Stimulated activated CD4-positive, alpha-beta T cell treated with anti-CD3 and anti-CD28 coated beads, Interleukin-4, amount 100 ng/mL, for 24 hours (primary cell): Measurements from ENCODE around the gene DDIT4.
A peak's percentile ranks its signal among the peaks of the same experiment; 100 is the strongest.

Source experiments
- DNase-seq: peaks from one replicate; pipeline ENCODE4 v3.0.0-alpha.2; 2020

DDIT4 gene

DNA sequence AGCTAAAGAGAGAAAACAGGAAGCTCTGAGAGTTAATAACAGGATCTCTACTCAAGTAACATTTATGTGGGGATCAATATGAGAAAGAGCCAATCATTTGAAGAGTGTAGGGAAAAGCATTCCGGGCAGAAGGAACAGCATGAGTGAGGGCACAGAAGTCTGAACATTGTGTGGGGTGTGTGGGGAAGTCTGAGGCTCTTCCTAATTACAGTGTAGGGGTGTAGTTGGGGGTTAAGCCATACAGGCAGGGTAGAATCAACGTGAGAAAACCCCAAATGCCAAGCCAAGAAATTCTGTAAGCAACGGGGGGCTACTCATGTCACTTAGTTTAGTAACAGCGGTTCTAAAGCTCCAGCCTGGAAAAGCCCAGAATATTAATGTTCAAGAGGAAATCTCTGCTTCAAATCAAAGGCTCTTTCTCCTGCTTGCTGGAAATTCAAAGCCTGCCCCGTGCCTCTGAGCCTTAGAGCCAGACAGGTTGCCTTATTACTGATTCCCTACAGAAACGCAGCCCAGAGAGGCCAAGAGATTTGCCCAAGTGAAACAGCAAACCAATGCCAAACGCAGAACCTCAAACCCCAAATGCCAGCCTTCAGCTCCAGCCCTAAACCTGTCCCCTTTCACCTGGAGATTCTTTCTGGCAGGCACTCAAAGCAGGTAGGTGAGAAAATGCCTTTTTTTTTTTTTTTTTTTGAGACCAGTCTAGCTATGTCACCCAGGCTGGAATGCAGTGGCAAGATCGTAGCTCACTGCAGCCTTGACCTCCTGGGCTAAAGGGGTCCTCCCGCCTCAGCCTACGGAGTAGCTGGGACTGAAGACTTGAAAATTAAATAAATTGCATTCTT, 44.9 kb downstream of the DDIT4 start:
- DNase-seq = no peak

DNA sequence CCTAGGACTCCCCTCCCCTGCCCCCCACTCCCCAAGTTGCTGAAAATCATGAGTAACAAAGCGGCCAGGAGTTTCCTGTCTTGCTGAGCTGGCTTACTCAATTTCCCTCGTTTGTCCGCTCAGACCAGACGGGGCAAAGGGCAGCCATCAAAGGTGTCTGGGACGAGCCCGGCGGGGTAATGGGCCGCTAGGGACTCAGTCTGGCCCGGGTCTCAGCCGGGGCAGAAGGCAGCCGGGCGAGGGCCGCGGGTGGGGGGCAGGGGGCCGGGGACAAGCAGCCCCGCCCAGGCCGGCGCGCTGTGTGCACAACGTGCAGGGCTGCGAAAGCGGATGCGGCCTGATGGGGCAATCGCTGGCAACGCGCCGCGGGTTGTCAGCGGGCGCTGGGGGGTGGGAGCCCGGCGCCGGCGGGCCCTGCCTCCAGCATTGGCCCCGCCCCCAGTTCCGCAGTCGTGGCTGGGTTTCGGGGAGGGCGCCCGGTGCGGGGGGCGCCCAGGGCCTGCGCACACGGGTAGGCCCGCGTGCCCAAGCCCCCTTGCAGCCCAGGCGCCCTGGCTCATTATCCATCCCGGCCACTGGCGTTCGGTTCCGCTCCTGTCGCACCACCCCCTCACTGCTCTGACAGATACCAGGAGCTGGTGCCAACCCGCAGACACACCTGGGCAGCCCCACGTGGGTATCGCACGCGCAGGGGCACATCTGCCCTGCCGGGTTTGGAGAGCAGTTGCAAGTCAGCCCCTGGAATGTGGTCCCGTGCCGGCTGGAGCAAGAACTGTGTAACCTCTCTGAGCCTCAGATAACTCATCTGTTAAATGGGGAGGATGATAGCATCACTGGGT, 45.9 kb downstream of the DDIT4 start:
- peak; percentile 86 for DNase-seq

DNA sequence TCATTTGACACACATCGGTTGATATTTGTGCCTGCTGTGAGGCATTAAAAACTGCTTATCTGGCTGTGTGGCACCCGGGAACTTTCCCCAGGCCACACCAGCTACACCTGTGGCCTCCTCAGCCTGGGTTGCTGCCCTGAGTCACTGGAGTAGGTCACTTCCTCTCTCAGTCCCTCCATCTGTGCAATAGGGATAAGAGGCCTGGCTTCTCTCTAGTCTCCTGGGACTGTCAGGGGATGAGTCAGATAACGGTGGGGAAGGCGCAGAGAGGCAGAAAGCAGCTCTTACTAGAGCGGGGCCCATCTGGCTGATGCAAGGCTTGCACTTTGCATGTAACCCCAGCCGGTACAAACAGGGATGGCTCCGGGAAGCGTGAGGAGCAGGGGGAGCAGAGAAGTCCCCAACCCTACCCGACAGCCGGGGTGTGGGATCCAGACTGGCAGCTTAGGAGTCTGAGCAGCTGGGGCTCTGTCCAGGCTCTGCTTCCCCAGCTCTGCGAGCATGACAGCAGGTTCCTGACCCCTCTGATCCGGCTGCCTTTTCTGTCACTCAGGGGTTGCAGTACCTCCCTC, 47.0 kb downstream of the DDIT4 start:
- DNase-seq = peak; percentile 84

DNA sequence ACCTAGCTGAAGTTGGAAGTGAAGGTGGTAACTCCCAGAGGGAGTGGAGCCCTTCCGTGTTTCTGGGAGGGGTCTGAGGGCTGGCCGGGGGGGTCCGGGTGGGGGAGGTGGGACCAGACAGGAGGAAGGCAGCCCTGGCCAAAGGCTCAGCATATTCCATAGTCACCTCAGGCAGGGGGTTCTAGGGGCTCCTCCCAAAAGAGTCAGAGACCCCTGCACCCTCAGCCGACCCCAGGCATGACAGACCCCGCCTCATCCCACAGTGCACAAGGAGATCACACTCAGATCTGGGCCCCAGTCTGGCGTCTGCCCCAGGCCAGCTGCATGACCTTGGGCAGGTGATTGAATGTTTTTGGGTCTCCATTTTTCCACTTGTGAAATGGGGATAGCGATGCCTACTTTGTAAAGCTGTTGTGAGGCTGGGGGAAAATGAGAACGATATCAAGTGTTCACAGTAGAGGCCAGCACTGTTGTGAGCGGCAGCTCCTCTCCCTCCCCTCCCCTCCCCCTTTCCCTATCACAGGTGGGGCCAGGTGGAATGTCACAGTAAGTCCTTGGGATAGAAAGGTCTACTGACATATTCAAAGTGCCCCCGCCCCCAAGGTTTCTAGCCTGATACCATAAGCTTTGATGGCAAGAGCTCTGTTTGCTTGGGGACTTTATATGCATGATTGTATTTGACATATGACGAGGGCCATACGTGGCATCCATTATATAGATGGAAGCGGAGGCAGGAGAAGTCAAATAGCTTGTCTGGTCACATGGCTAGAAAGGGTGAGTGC, 47.7 kb downstream of the DDIT4 start:
- no peak for DNase-seq

DNA sequence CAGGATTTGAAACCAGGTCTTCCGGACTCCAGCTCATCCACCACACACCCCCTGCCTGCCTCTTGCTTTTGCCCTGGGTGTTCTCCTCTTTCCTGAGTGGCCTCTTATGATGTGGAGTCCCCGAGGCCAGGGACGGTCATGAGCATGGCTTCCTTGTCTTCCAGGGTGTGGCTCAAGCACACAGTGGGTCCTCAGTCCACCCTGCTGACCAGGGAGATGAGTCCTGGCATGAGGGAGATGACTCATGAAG, 48.2 kb downstream of the DDIT4 start:
- no peak for DNase-seq

DNA sequence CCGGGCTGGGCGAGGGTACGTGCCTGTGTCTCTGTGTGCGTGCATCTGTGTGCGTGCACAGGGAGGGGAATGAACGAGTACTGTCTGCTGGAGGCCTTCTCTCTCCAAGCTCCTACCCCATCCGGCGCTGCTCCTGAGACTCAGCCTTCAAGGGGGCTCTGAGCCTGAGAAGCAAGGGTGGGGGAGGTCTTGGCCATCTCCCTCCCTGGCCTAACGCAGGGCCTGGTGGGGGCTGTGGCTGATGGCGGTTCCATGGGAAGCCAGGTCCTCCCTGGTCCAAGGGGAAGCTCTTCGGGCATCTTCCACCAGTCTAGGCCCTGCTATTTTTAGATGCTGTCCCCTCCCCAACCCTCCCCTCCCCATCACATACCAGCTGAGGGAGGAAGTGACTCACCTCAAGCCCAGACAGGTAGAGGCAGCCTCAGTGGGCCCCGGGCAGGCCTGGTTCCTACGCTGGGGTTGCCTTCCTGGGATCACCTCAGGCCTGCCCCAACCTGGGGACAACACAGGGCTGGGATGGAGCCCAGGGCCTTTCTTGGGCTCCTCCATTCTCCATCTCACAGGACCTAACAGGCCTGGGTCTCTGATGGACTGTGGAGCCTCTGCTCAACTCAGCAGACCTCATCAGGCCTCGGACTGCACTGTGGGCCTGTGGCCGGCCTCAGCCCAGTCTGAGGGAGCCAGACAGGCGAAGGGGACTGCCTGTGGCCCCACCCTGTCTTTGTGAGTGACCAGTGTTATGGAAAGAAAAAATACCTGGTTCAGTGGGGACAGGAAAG, 48.7 kb downstream of the DDIT4 start:
- DNase-seq = no peak

DNA sequence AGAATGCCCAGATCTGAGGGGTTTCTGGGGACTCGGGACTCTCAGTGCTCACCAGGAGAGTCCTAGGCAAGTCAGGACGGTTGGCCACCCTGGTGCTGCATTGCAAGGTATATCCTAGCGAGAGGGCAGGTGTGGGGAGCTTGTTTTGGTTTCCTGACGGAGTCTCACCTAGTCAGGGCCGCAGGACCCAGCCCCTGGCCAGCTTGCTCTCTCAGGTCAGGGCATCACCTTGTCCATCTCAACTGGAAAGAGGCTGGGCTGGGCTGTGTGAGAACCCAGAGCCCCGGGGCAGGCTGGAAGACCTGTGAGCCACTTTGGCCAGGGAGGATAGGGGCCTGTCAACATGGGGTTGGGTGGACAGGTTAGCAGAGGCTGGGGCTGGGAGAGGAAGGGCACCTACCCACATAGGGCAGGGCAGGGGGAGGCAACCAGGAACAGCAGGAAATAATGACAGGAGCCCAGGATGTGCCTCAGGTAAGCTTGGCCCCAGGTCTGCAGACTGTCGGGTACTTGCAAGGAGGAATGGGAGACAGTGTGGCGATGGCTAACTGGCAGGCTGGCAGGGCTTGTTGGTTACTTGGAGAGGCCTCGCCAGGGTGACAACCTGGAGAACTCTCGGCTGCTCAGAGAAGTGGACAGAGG, 49.5 kb downstream of the DDIT4 start:
- no peak for DNase-seq

DNA sequence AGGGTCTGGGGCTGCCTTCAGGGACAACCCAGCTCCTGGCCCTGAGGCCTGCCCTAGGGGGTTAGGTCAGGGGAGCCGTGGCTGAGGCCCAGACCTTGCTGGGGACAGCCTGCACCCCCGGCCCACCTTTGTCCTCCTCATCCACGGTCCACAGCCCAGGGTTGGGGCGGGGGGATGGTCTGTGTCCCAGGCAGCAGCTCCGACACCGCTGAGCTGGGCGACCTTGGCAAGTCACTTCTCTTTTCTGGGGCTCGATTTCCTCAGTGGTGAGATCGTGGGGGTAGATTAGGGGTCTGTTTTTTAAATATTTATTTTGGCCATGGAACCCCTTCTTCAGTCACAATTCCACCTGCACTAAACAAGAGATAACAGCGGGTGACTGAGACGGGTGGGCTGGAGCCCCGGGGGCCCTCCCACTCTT, 50.1 kb downstream of the DDIT4 start:
- DNase-seq = no peak
